ENCODE results near the gene TNFRSF18. TPM values are rescaled to one million over a fixed set of nuclear protein-coding genes. Genes with fewer than 3 reads are reported as not detected.

TNFRSF18 gene
- total RNA-seq, 2 donors from 2014 or later, result 0.95 to 1.7 TPM

DNA sequence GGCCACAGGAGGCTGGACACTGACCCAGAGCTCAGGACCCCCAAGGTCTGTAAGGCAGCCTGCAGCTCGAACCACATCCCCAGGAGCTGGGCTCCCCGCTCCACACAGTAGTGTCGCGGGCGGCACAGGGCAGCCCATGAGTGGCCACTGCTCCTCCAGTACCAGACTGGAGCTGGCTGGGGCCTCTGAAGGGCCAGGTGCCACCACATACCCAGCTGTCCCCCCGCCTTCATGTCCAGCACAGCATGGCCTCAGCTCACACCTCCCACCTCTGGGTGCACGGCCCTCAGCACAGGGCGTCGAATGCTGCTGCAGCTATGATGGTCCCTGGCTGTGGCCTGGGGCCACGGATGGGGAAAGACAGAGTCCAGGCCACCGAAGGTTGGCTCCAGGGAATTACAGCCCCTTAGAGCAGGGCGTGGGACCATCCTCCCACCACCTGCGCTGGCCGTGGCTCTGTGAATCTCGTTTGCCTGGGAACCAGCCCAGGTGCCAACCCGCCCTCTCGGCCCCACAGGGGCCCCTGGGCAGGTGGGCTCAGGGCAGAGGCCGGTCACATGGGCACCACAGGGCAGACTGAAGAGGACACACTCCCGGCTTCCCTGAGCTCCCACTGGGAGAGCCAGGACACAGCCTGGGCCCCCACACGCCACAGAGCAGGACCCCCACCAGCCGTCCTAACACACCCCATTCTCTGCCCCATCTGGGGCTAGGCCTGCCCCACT lies 9.7 kb upstream of the TNFRSF18 start:
- Histone ChIP-seq H3K36me3 (ENCODE audit: control insufficient read depth, insufficient read depth, low read length) (peaks cover 13% of the 10 kb centered on the region), H3K27ac (ENCODE audit: low read depth, low read length) (no peak overlapping the region), H3K4me1 (ENCODE audit: control insufficient read depth, insufficient read depth, low read length) (no peaks in the 10 kb centered on the region), H3K9me3 (ENCODE audit: control insufficient read depth, low read length) (no peaks in the 10 kb centered on the region), H3K9ac (ENCODE audit: extremely low read depth, low read length, poor library complexity, severe bottlenecking) (no peak overlapping the region), H3K4me3 (ENCODE audit: low read length) (no peak overlapping the region), H3K27me3 (ENCODE audit: control insufficient read depth, insufficient read depth, low read length, poor library complexity, severe bottlenecking) (no peaks in the 10 kb centered on the region)
- Mint-ChIP-seq H3K4me1 (no peaks in the 10 kb centered on the region), H3K9me3 (no peaks in the 10 kb centered on the region), H3K27me3 (ENCODE audit: insufficient read depth) (no peaks in the 10 kb centered on the region), H3K4me3 (no peak overlapping the region), H3K36me3 (ENCODE audit: low read depth) (peaks cover 21% of the 10 kb centered on the region), H3K27ac (no peak overlapping the region)
- no peak for DNase-seq
- WGBS, 2 experiments (ENCODE audit: insufficient coverage in 1 of 2, insufficient read length in 1 of 2), result 91 to 98% methylated on average over 17 to 21 of the region's 21 CpGs
- TF ChIP-seq, protein P1, sequence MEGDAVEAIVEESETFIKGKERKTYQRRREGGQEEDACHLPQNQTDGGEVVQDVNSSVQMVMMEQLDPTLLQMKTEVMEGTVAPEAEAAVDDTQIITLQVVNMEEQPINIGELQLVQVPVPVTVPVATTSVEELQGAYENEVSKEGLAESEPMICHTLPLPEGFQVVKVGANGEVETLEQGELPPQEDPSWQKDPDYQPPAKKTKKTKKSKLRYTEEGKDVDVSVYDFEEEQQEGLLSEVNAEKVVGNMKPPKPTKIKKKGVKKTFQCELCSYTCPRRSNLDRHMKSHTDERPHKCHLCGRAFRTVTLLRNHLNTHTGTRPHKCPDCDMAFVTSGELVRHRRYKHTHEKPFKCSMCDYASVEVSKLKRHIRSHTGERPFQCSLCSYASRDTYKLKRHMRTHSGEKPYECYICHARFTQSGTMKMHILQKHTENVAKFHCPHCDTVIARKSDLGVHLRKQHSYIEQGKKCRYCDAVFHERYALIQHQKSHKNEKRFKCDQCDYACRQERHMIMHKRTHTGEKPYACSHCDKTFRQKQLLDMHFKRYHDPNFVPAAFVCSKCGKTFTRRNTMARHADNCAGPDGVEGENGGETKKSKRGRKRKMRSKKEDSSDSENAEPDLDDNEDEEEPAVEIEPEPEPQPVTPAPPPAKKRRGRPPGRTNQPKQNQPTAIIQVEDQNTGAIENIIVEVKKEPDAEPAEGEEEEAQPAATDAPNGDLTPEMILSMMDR (conservative IDR thresholded peaks at IDR 0.05), result no peak

DNA sequence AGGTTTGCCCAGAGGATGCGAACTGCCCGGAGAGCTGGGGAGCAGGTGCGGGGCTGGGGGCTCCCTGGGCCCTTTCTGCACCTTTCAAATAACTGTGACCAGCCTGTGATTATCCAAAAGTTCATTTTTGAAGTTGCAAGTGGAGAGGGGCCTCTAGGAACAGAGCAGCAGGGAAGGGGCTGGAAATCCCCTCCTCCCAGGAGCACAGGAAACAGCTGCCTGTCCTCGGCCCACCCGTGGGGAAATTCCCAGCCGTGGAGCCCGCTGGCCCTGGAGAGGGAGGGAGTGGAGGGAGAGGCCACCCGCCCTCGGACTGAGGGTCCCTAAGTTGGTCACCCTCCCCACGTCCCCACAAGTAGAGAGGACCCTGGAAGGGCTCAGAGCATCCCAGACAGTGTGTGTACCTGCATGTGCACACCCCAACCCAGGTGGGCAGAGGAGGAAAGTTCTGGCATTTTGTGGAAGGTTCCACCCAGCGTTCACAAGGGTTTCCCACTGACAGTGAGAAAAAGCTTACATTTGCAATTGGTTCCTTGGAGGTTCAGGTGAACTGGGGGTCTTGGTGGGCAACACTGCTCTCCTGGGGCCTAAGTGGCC lies 8.8 kb upstream of the TNFRSF18 start:
- Histone ChIP-seq H3K36me3 (ENCODE audit: control insufficient read depth, insufficient read depth, low read length) (peaks cover 6% of the 10 kb centered on the region), H3K27ac (ENCODE audit: low read depth, low read length) (no peak overlapping the region), H3K4me1 (ENCODE audit: control insufficient read depth, insufficient read depth, low read length) (no peaks in the 10 kb centered on the region), H3K27me3 (ENCODE audit: control insufficient read depth, insufficient read depth, low read length, poor library complexity, severe bottlenecking) (no peaks in the 10 kb centered on the region), H3K9ac (ENCODE audit: extremely low read depth, low read length, poor library complexity, severe bottlenecking) (no peak overlapping the region), H3K9me3 (ENCODE audit: control insufficient read depth, low read length) (no peaks in the 10 kb centered on the region), H3K4me3 (ENCODE audit: low read length) (no peak overlapping the region)
- Mint-ChIP-seq H3K27ac (no peak overlapping the region), H3K9me3 (no peaks in the 10 kb centered on the region), H3K4me1 (no peaks in the 10 kb centered on the region), H3K36me3 (ENCODE audit: low read depth) (peaks cover 14% of the 10 kb centered on the region), H3K27me3 (ENCODE audit: insufficient read depth) (no peaks in the 10 kb centered on the region), H3K4me3 (no peak overlapping the region)
- DNase-seq, result no peak
- TF ChIP-seq, protein P1 (conservative IDR thresholded peaks at IDR 0.05), result no peak
- 80 to 88% methylated on average over 8 to 11 of the region's 11 CpGs for WGBS, 2 experiments (ENCODE audit: insufficient coverage in 1 of 2, insufficient read length in 1 of 2)

DNA sequence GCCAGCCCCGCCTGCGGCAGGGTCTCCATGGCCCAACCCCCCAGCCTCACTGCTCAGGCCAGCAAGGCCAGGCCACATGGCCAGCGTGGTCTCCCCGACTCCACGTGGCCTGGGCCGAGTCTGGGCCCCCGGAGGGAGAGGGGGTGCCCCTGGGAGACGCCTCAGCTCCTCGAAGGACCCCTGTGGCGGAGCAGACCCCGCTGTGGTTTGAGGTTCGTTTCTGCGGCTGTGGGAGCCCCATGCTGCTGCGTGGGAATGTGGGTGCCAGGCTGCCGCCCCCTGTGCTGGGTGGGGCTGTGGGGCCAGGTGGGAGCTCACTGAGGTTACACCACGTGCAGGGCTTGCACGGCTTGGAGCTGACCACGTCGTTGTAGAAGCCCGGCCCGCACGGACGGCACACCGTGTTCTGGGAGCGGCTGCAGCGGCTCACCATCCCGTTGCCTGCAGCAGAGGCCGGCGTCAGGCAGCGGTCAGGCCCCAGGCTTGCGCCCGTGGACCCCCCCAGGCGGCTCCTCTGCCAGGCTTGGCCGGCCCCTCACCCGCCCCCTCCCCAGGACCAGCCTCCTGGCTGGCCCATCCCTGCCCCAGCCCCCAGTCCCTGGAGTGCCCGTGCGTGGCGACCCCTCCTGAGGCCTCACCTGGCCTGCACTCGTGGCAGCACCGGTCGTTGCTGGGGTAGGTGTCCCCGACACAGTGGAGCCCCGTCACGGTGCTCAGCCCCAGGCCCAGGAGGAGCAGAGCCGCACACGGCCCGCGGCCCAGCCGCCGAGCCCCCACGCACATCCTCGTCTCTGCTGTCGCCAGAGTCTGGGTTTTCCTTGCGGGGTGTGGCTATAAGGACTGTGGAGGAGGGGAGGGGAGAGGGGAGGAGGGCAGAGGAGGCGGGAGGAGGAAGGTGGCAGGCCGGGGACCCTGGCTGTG lies 7.2 kb upstream of the TNFRSF18 start, which contains the start of gene TNFRSF4:
TSS of gene TNFRSF4 (minus strand) at position 809 of the 921 bp plus-strand sequence. CDS start at position 783, 26 bp downstream.
- H3K36me3 ChIP-seq (ENCODE audit: control insufficient read depth, insufficient read depth, low read length), result peaks cover 6% of the 10 kb centered on the region
- Mint-ChIP-seq H3K27me3 (ENCODE audit: insufficient read depth) (no peaks in the 10 kb centered on the region), H3K27ac (no peak within 1 kb of the TSS), H3K4me3 (no peak within 1 kb of the TSS), H3K9me3 (no peaks in the 10 kb centered on the region), H3K36me3 (ENCODE audit: low read depth) (peaks cover 10% of the 10 kb centered on the region), H3K4me1 (no peaks in the 10 kb centered on the region)
- TF ChIP-seq, protein P1 (conservative IDR thresholded peaks at IDR 0.05), result no peak
- WGBS, 2 experiments (ENCODE audit: insufficient coverage in 1 of 2, insufficient read length in 1 of 2), result 90 to 92% methylated on average over 8 to 56 of the region's 56 CpGs
- no peaks in the 10 kb centered on the region for H3K4me1 ChIP-seq (ENCODE audit: control insufficient read depth, insufficient read depth, low read length)
- H3K27me3 ChIP-seq (ENCODE audit: control insufficient read depth, insufficient read depth, low read length, poor library complexity, severe bottlenecking), result no peaks in the 10 kb centered on the region
- H3K9ac ChIP-seq (ENCODE audit: extremely low read depth, low read length, poor library complexity, severe bottlenecking), result no peak within 1 kb of the TSS
- H3K27ac ChIP-seq (ENCODE audit: low read depth, low read length), result no peak within 1 kb of the TSS
- no peaks in the 10 kb centered on the region for H3K9me3 ChIP-seq (ENCODE audit: control insufficient read depth, low read length)
- H3K4me3 ChIP-seq (ENCODE audit: low read length), result no peak within 1 kb of the TSS
- DNase-seq, result no peak
